ENCODE data around the gene HECTD4. TPM values are rescaled to one million over a fixed set of nuclear protein-coding genes. Genes with fewer than 3 reads are reported as not detected.
A peak's percentile ranks its signal among the peaks of the same experiment; 100 is the strongest.

HECTD4 gene
- total and polyA plus RNA-seq, 2 experiments from 2014 or later = 25.7 to 36.9 TPM

DNA sequence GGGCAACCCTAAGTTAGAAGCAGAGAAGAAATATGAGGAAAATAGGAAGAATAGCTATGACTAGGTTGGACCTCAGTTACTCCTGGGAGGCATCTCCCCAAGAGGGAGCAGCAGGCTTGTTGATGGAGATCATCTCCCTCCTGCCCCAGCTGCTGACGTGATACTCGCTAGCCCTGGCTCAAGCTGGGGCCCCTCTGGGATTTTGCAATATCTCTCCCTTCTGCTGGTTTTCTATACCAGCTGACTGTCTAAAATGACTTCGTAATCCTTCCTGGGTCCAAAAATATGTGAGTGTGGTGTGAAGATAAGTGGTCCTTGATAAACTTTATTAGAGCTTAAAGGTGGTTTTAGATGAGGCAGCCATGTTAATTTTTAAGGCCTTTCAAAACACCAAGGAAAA is 4.5 kb upstream of the HECTD4 start:
- Mint-ChIP-seq H3K36me3 (ENCODE audit: low read depth) (no peaks in the 10 kb centered on the region), H3K27me3 (ENCODE audit: insufficient read depth, low read depth, poor library complexity) (peaks cover 4% of the 10 kb centered on the region), H3K9me3 (no peaks in the 10 kb centered on the region; the same call in 2 of the 3 replicates), H3K4me1 (peaks cover 9% of the 10 kb centered on the region), H3K27ac (no peak overlapping the region), H3K4me3 (no peak overlapping the region)
- Histone ChIP-seq H3K4me3 (no peak overlapping the region), H3K27me3 (ENCODE audit: insufficient read depth) (peaks cover 5% of the 10 kb centered on the region; the same call in 1 of the 2 replicates), H2AFZ (peak overlapping the region; percentile 78; the same call in 1 of the 2 replicates), H3K4me1 (ENCODE audit: insufficient read depth) (peaks cover 6% of the 10 kb centered on the region; the same call in 1 of the 2 replicates), H3K27ac (ENCODE audit: low read depth) (no peak overlapping the region), H3K79me2 (replicated peaks; ENCODE audit: insufficient read depth) (no peaks in the 10 kb centered on the region), H3K4me2 (no peak overlapping the region), H4K20me1 (replicated peaks; ENCODE audit: insufficient read depth) (no peaks in the 10 kb centered on the region), H3K36me3 (ENCODE audit: insufficient read depth) (no peaks in the 10 kb centered on the region), H3F3A (replicated peaks; ENCODE audit: low read depth) (0 out of 2 replicates have a peak, but pooled peaks cover 3% of the 10 kb centered on the region), H3K9me2 (ENCODE audit: insufficient read depth) (no peaks in the 10 kb centered on the region; the same call in 1 of the 2 replicates)
- DNase-seq (ENCODE audit: low spot score) = no peak
- no peak for ATAC-seq
- TF ChIP-seq ZNF331 (CRISPR knock-in tag; IDR thresholded peaks at IDR 0.05; ENCODE audit: low read depth) (no peak), POLR2AphosphoS5 (IDR thresholded peaks at IDR 0.05; ENCODE audit: low read depth) (no peak), CREB1 (CRISPR knock-in tag; IDR thresholded peaks at IDR 0.05; ENCODE audit: low read depth) (no peak), JUNB (IDR thresholded peaks at IDR 0.05; ENCODE audit: unreplicated experiment) (no peak), NANOG (IDR thresholded peaks at IDR 0.05; ENCODE audit: borderline replicate concordance) (no peak), STAT1 (IDR thresholded peaks at IDR 0.05; ENCODE audit: unreplicated experiment) (no peak), ZNF114 (CRISPR knock-in tag; IDR thresholded peaks at IDR 0.05) (no peak), EZH2phosphoT487 (IDR thresholded peaks at IDR 0.05; ENCODE audit: unreplicated experiment) (no peak), EZH2 (IDR thresholded peaks at IDR 0.05; ENCODE audit: low read depth, unreplicated experiment) (no peak)
- TF ChIP-seq, protein P1, sequence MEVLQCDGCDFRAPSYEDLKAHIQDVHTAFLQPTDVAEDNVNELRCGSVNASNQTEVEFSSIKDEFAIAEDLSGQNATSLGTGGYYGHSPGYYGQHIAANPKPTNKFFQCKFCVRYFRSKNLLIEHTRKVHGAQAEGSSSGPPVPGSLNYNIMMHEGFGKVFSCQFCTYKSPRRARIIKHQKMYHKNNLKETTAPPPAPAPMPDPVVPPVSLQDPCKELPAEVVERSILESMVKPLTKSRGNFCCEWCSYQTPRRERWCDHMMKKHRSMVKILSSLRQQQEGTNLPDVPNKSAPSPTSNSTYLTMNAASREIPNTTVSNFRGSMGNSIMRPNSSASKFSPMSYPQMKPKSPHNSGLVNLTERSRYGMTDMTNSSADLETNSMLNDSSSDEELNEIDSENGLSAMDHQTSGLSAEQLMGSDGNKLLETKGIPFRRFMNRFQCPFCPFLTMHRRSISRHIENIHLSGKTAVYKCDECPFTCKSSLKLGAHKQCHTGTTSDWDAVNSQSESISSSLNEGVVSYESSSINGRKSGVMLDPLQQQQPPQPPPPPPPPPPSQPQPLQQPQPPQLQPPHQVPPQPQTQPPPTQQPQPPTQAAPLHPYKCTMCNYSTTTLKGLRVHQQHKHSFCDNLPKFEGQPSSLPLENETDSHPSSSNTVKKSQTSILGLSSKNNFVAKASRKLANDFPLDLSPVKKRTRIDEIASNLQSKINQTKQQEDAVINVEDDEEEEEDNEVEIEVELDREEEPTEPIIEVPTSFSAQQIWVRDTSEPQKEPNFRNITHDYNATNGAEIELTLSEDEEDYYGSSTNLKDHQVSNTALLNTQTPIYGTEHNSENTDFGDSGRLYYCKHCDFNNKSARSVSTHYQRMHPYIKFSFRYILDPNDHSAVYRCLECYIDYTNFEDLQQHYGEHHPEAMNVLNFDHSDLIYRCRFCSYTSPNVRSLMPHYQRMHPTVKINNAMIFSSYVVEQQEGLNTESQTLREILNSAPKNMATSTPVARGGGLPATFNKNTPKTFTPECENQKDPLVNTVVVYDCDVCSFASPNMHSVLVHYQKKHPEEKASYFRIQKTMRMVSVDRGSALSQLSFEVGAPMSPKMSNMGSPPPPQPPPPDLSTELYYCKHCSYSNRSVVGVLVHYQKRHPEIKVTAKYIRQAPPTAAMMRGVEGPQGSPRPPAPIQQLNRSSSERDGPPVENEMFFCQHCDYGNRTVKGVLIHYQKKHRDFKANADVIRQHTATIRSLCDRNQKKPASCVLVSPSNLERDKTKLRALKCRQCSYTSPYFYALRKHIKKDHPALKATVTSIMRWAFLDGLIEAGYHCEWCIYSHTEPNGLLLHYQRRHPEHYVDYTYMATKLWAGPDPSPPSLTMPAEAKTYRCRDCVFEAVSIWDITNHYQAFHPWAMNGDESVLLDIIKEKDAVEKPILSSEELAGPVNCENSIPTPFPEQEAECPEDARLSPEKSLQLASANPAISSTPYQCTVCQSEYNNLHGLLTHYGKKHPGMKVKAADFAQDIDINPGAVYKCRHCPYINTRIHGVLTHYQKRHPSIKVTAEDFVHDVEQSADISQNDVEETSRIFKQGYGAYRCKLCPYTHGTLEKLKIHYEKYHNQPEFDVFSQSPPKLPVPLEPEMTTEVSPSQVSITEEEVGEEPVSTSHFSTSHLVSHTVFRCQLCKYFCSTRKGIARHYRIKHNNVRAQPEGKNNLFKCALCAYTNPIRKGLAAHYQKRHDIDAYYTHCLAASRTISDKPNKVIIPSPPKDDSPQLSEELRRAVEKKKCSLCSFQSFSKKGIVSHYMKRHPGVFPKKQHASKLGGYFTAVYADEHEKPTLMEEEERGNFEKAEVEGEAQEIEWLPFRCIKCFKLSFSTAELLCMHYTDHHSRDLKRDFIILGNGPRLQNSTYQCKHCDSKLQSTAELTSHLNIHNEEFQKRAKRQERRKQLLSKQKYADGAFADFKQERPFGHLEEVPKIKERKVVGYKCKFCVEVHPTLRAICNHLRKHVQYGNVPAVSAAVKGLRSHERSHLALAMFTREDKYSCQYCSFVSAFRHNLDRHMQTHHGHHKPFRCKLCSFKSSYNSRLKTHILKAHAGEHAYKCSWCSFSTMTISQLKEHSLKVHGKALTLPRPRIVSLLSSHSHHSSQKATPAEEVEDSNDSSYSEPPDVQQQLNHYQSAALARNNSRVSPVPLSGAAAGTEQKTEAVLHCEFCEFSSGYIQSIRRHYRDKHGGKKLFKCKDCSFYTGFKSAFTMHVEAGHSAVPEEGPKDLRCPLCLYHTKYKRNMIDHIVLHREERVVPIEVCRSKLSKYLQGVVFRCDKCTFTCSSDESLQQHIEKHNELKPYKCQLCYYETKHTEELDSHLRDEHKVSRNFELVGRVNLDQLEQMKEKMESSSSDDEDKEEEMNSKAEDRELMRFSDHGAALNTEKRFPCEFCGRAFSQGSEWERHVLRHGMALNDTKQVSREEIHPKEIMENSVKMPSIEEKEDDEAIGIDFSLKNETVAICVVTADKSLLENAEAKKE (CRISPR knock-in tag; IDR thresholded peaks at IDR 0.05) = no peak
- TF ChIP-seq, protein P2, sequence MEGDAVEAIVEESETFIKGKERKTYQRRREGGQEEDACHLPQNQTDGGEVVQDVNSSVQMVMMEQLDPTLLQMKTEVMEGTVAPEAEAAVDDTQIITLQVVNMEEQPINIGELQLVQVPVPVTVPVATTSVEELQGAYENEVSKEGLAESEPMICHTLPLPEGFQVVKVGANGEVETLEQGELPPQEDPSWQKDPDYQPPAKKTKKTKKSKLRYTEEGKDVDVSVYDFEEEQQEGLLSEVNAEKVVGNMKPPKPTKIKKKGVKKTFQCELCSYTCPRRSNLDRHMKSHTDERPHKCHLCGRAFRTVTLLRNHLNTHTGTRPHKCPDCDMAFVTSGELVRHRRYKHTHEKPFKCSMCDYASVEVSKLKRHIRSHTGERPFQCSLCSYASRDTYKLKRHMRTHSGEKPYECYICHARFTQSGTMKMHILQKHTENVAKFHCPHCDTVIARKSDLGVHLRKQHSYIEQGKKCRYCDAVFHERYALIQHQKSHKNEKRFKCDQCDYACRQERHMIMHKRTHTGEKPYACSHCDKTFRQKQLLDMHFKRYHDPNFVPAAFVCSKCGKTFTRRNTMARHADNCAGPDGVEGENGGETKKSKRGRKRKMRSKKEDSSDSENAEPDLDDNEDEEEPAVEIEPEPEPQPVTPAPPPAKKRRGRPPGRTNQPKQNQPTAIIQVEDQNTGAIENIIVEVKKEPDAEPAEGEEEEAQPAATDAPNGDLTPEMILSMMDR (conservative IDR thresholded peaks at IDR 0.05; ENCODE audit: low read depth in 2 of 2) = no peak
- TF ChIP-seq, protein P3, sequence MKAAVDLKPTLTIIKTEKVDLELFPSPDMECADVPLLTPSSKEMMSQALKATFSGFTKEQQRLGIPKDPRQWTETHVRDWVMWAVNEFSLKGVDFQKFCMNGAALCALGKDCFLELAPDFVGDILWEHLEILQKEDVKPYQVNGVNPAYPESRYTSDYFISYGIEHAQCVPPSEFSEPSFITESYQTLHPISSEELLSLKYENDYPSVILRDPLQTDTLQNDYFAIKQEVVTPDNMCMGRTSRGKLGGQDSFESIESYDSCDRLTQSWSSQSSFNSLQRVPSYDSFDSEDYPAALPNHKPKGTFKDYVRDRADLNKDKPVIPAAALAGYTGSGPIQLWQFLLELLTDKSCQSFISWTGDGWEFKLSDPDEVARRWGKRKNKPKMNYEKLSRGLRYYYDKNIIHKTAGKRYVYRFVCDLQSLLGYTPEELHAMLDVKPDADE (IDR thresholded peaks at IDR 0.05) = no peak
- TF ChIP-seq, protein P4, sequence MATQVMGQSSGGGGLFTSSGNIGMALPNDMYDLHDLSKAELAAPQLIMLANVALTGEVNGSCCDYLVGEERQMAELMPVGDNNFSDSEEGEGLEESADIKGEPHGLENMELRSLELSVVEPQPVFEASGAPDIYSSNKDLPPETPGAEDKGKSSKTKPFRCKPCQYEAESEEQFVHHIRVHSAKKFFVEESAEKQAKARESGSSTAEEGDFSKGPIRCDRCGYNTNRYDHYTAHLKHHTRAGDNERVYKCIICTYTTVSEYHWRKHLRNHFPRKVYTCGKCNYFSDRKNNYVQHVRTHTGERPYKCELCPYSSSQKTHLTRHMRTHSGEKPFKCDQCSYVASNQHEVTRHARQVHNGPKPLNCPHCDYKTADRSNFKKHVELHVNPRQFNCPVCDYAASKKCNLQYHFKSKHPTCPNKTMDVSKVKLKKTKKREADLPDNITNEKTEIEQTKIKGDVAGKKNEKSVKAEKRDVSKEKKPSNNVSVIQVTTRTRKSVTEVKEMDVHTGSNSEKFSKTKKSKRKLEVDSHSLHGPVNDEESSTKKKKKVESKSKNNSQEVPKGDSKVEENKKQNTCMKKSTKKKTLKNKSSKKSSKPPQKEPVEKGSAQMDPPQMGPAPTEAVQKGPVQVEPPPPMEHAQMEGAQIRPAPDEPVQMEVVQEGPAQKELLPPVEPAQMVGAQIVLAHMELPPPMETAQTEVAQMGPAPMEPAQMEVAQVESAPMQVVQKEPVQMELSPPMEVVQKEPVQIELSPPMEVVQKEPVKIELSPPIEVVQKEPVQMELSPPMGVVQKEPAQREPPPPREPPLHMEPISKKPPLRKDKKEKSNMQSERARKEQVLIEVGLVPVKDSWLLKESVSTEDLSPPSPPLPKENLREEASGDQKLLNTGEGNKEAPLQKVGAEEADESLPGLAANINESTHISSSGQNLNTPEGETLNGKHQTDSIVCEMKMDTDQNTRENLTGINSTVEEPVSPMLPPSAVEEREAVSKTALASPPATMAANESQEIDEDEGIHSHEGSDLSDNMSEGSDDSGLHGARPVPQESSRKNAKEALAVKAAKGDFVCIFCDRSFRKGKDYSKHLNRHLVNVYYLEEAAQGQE (IDR thresholded peaks at IDR 0.05; ENCODE audit: unreplicated experiment) = no peak

All from GM23338 (cell line).